NCI-H1930 (cell line): ENCODE data around the gene NKD1.
A peak's percentile ranks its signal among the peaks of the same experiment; 100 is the strongest.

ENCODE experiments used
- DNase-seq, 2 experiments: peaks; one replicate each; lab custom pipeline; 2025; lab: John Stamatoyannopoulos, UW

NKD1 gene

DNA sequence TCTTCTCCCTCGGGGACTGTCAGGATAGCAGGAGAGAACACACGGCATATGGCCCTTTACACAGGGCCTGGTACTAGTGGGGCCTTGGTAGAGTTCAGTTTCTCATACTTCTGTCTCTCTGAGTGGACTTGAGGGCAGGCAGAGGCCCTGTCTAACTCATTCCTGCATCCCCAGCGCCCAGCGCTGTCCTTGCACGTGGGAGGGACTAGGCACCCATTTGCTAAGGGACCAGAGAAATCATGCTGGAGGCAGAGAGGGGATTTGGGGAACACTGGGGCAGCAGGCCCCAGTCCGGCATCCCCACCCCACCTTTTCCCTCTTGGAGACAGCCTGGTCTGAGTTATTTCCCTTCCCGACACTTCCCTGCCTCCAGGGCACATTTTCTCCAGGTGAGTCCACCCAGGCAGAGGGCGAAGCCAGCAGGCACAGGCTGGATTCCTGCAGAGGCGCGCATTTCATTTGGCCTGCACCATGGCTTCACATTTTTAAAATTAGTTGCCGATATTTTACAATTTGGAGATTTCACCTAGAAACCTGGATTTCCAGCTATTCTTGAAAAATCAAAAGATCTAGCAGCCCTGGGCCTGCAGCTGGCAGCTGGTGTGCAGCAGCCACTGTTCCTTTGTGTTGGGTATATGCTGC, 9.7 kb upstream of the NKD1 start:
- no peak for DNase-seq

DNA sequence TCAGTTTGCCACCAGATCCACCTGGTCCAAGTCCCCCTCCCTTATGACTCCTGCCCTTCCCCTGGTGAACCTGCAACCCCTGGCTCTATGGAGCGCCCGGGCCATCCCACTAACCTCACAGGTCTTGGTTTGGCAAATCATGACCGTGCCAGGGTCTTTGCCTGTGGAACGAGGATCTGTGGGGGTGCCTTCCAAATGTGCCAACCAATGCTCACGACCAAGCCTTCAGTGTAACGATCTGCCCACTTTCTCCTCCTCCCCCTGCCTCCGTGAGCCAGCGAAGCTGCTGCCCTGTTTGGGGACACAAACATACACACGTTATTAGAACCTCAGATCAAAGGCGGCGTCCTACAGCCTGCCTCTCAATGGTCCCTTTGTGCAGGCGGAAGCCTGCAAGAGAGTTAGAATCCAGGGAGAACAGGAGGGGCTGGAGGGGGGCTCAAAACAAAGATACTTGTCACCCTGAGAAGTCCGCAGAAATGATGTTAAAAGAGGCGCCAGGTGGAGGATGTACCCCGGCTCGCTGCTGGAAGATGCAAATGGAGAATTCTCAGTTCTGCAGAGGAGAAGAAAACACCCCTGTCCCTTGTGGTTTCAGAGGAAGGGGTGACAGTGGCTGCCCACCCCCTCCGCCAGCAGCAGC, 9.0 kb upstream of the NKD1 start:
- DNase-seq: no peak

DNA sequence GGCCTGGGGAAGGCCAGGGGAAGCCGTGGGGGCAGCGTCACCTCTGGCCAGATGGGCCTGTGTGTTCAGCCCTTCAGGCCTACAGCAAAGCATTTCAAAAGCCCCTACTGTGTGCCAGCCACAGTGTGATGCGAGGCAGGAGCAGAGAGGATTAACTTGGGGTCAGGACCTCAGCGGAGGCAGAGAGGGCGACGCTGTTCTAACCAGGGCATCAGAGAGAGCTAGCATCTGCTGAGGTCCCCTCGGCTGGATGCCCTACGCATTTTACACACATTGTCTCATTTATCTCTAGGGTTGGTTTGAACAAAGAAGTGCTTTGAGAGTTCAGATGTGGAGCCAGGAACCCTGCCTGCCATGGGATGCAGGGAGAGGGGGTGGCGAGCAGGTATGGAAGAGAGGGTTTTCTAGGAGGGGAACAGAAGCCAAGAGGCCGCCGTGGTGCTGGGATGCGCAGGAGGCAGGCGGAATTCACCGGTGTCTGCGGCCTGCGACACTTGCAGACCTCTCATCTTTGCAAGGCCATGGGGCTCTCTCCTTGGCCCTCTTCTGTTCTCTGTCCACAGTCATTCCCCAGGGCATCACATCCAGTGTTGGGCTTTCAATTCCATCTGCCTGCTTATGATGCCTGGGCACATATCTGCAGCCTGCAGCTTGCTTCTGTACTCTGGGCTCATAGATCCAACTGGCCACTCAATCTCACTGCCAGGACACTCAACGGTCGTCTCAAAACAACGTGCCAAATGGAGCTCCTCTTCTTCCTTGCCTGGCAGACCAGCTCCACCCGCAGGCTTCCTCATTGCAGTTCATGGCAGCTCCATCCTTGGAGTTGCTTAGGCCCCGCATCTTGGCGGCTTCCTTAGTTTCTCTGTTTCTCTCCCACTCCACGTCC, 8.1 kb upstream of the NKD1 start:
- DNase-seq: no peak

DNA sequence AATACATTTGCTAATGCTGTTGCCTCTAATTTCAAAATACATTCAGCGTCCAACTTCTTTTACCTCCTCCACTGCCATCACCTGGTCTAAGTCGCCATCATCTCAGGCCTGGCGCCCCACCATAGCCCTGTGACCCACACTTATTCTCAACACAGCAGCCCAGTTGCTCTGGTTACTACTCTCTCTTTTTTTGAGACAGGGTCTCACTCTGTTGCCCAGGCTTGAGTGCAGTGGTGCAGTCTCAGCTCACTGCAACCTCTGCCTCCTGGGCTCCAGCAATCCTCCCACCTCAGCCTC, 7.5 kb upstream of the NKD1 start:
- no peak for DNase-seq

DNA sequence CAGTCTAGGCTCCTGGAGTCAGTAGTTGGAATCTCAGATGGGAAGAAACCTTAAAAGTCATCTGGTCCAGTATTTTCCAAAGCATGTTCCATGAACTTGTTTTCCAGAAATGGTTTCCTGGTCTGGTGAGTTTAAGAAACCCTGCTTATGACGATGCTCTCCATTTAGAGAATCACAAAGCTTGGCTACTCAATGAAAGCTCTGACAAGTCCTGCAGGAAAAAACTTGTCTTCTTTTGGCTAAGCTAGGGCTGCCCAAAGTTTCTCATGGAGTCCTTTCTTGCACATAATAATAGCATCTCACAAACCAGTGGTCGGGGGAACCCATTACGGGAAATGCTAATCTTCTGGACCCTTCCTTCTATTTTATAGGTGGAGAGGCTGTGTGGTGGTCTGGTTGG, 5.5 kb upstream of the NKD1 start:
- no peak for DNase-seq

DNA sequence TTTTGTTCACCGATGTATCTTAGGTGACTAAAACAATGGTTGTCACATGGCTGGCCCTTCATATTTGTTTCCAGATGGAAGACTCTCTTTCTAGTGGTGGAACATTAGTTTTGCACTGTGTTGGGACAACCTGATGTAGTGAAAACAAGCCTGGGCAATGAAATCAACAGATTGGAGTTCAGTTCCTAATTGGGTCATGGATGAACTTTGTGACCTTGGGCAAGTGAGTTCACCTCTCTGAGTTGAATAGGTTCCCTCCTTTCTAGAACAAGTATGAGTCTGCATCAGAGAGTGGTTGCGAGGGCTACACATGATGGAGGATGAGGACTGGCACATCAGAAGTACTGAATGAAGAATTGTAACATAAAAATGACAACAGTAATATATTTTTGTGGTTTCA, 2.1 kb upstream of the NKD1 start:
- no peak for DNase-seq

DNA sequence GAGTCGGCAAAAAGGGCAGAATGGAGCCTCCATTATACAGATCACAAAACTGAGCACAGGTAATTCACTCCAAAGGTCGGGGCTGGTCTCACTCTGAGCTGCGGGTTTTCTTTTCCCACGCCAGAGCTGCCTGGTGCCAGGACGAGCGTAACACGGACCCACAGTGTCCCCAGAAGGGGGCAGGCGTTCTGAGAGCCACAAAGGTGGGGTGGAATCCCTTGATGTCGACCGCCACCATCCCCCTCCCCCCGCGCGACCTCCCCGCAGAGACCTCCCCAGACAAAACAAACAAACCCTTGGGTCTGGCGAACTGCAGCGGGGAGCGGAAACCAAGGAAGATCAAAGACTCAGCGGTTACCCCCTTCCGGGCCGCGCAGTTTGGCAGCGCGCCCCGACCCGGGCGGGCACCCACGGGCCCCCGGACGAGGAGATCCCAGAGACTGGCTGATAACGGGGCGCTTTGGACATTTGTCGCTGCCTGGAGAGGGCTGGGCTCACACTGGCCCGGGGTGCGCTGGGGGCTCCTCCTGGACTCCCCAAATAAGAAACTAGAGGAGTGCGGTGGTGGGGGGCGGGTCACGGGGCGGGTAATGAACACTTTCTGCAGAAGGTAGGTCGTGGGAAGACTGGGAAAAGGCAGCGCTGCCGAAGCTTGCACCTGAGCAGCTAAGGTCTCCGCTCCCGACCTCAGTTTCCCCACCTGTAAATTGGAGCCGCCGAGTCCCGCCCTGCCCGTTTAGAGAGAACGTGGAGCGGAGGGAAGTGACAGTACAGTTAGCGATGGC, 664 bp upstream of the NKD1 start:
- peak; percentile 36 to 60 for DNase-seq

DNA sequence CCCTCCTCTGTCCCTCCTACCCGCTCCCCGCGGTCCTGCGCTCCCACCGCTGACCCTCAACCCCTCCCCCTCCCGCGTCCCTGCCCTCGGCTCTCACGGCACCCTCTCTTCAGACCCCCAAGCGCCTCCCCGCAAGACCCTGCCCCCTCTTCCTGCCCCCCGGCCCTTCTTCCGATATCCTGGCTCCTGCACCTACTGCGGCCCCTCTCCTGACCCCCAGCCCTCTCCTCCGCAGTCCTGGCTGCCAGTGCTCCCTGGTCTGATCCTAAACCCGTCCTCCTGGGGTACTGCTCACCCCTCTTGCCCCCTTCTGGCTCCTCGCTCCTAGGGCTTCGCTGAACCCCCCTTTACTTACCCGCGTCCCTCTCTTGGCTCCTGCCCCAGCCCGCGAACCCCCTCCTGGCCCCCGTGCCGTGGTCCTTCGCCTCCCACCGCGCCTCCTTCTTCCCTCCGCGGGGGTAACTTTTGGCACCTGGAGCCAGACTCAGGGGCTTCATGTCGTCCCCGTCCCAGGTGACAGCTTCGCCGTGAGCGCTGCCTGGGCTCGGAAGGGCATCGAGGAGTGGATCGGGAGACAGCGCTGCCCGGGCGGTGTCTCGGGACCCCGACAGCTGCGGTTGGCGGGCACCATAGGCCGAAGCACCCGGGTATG, 839 bp downstream of the NKD1 start:
- no peak for DNase-seq

DNA sequence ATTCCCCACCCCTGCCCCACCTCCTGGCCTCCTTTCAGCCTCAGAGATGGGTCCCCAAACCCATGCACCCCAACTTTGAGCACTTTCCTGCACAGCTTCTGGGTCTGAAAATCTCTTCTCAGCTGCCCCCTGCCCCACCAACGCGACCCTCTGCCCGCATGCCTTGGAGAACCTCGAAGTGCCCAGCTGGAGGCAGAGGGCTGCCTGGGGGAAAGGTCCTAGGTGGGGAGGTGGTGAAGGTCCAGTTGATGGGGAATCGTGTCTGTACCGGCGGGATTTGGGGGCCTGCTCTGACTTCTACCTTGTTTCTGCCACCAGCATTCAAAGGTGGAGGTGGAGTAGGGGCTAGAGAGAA, 1.3 kb downstream of the NKD1 start:
- no peak for DNase-seq

DNA sequence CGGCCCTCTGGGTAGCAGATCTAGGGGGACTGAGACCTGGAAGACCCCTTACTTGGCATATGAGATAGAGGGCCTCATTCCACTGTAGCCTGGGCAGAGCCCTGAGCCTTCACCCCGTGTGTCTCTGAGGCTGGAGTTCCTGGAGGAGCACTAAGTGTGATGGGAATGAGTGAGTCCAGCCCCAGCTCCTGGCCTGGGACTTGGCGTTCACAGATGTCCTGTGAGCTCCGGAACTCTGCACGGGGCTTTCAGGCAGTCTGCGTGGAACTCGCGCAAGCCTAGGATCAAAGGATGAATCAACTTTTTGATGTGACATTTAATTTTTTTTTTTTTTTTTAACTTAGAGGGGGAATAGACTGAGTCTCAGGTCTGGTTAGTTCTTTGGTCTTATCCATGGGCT, 1.8 kb downstream of the NKD1 start:
- DNase-seq: no peak

DNA sequence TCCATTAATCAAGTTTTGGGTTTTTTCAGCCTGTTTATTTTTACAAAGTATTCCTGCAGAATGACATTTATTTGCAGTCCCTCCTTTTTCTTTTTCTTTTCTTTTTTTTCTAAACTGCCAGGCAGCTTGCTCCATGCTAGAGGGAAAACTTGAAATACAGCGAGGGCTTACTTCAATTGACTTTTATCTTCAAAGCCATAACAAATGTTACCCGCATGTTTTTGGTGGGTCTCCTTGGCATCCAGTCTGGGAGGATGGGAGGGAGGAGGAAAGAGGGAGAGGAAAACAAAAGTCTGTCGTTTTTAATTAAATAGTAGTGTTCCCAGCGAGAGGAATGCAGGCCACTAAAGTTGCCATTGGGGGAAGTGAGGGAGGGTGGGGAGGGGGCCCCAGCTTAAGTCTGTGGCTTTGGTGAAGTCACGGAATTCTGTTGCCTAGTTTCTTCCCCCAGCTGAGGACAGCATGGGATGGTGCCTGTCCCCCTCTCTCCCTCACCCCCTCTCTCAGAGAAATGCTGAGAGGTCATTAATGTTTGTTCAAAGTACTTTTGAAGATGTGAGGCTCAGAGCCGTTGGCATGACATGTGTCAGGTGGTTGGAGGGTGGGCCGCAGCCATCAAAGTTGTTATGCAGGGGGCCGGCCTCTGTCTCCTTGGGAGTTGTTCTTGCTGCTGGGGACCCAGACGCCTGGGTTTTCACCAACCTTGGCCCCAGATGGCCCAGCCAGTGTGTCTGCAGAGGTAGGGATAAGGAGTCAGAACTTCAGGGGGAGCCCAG, 2.9 kb downstream of the NKD1 start:
- DNase-seq: no peak

DNA sequence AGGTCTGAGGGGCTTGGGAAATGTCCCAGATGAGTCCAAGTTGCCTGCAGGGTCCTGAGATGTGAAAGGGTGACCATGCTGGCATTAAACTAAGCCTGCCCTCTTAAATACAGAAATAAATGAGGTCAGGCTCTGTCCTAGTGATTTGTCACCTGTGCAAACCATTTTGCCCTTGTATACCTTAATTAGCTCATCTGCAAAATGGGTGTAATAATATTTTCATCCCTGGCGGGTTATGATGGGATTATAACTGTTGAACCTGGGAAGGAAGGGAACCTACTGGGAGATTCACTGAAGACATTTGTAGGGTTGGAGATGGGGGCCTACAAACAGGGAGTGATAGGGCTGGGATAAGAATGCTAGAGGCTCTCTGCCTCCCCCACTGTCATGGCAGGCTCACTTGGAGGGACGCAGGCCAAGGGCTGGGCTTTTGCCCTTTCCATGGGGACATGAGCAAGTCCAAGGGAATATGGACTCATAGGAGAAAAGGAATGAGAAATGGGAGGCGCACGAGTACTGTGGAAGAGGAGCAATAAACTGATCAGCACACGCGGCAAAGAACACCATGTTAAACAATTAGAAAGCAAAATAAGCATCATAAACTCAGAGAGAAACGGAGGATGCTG, 4.4 kb downstream of the NKD1 start:
- no peak for DNase-seq

DNA sequence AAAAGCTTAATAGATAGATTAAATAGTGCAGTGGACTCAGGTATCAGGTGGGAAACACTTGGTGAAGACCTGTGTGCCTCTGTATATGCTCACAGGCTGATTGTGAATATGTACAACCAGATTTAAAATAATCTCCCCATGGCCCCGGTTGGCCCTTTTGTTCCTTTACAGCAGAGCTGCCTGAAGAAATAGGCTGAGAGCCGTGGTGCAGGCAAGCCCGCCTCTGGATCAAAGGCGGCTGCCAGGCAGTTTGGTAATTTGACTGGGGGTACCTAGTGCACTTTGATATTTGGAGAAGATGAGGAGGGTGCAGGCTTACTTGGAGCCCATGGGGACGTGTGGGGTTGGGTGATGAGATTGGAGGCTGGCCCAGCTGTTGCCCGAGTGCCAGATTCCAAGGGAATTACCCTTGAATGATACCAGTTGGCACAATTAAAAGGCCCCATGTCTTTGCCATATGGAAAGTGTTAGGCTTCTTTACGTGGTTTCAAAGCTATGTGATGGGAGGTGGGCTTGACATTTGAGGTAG, 5.0 kb downstream of the NKD1 start:
- no peak for DNase-seq

DNA sequence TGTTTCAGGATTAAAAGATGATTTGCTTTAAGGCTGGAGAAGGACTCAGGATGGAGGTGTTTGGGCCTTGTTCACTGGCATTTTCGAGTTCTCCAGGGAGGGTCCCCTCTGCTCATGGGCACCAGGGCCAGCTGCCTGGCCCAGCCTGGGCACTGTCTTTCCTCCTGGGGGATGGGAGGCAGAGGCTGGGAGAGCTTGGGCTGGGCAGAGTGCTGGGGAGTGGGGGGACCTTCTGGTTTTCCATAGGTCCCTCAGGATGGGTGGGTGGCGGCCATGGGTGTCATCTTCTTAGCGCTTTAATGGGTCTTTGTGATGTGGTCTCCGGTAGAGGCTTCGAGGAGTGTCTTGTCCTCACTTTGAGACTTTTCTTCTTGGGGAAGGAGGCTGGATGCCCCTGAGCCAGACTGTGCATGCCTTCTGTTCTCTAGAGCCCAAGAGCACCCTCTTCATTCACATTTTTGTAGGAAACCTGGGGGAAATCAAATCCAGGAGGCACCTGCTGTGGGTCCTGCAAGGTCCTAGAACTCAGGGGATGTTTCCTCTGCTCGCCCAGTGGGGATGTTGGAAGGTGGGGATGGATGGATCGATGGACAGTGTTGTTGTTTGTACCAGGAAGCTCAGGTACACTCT, 5.7 kb downstream of the NKD1 start:
- DNase-seq: no peak

DNA sequence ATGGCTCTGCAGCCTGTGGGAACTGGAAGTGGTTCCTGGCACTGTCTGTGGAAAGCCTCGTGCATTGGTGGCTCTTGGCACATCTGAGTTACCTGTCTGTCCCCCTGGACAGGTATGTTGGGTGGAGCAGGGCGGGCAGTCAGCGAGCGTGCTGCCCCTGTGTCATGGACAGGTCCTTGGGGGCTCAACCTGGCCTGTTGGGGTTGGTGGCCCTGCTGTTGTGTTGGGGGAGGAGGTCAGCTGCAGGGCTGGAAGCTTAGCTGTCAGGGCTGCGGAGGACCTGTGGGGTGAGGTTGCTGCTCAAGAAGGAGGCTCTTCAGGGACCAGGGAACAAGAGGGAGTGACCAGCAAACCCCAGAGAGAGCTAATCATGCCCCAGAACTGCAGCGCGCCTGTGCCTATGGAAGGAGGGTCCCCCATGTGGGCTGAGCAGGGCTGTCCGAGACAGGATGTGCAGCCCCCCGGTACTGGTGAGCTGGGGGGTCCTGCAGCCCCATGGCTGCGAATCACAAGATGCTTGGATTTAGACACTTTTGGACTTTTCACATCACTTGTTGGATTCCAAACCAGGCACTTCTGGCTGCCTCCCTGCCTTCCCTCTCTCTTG, 7.2 kb downstream of the NKD1 start:
- DNase-seq: no peak

DNA sequence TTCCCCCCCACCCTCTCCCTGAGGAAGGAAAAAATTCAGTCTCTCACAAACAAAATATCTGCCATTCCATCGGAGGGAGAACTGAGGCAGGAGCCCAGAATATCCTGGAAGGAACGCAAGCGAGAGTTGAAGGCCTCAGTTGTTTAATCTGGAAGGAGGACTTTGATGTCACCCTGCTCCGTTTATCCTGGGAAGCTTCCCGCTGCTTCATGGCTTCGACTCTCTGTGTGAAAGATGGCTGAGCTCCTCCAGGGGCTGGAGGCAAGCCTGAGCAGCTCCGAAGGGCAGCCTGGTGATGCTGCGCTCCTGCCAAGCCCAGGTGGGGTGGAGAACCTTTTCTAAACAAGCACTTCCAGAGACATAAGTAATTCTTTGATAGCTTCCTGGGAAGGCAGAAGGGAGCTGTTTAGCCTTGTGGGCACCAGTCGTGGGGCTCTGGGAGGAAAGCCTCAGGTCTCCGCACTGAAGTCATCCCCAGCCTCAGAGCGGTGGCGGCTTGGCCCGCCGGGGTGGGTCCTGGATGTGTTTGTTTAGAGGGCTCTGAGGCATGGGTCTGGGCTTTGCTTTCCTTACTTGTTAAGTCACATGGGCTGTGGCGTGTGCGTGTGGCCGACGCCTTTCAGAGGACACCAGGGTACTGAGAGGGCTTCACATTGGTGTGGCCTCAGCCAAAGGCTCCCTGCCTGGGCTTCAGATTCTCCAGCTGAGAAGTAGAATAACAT, 7.9 kb downstream of the NKD1 start:
- DNase-seq: no peak

DNA sequence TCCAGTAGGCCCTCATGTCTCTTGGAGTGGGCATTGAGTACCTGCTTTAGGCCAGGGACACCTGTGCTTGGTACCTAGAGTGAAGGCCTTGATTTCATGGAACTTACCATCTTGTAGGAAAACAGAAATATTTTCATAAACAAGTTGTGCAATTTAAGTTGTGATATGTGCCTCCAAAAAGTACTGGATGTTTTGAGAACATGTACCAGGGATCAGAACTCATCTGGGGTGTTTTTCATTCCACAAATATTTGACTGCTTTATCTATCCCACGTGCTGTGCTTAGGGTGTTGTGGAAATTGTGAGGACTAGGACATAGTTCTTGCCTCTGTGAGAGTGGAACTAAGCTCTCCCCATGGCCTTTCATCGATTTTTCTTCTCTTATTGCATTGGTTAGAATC, 8.8 kb downstream of the NKD1 start:
- no peak for DNase-seq

DNA sequence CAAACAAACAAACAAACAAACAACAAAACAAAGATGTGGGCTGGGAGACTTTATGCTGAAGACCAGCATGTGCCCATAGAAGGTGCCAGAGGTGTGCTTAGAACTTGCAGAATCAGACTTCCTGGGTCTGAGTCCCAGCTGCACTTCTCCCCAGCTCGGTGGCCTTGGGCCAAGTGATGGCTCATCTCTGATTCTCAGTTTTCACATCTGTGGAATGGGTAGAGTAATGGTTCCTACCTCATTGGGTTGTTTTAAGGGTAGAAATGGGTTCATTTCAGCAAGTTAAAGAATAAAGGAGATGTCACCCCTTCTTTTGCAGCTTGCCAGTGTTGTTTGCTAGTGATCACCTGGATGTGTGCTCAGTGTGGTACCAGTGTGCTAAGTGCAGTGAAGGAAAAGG, 10.7 kb downstream of the NKD1 start:
- no peak for DNase-seq

DNA sequence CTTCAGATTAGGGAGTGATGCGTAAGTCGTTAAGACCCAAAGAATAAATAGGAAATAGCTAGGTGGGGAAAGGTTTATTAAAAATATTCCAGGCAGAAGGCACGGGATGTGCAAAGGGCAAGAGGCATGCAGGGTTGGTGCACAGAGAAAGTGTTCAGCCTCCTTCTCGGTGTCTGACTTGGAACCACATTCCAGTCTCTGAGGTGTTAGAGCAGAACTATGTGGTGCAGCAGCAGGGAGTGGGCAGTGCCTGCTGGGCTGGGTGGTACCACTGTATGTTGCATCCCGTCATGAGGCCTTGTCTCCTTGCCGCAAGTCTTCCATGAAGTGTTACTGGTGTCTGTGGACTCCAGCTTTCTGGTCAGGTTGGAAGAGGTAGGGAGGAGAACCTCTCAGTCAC, 11.1 kb downstream of the NKD1 start:
- DNase-seq: no peak
